ENCODE results near the gene CASS4. TPM values are rescaled to one million over a fixed set of nuclear protein-coding genes. Genes with fewer than 3 reads are reported as not detected.

Gene CASS4
- total RNA-seq, 1 experiment from 2014 or later: 0.17 TPM

DNA sequence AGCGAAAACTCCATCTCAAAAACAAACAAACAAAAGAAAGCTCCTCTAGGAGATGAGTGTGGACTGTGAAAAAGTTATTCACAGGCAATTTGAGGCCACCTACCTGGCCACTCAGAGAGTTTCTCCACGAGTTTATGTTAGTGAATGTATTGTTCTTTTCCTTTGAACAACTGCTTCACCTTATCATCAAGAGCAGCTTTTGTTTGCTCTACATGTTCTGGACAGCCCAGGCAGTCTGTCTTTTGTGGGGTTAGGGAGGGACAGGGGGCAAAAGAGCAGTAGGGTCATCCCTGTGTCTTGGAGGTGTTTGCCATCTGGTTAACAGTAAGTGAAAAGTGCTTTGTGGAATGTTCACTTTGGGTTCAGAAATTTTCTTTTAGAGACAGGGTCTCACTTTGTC, 8.0 kb downstream of the CASS4 start:
- Histone ChIP-seq H3K9ac (ENCODE audit: low read length) (no peak overlapping the region), H3K4me3 (replicated peaks in 1 of 2; ENCODE audit: low read depth in 1 of 2, low read length in 2 of 2) (no peak overlapping the region), H3K27me3 (ENCODE audit: insufficient read depth, low read length) (no peaks in the 10 kb centered on the region), H4K20me1 (ENCODE audit: insufficient read depth) (no peaks in the 10 kb centered on the region), H3K4me2 (ENCODE audit: low read length) (no peak overlapping the region), H3K27ac (ENCODE audit: low read depth, low read length) (no peak overlapping the region), H3K4me1 (ENCODE audit: control insufficient read depth in 1 of 2, insufficient read depth in 2 of 2, low read length in 2 of 2) (peaks cover 15 to 21% of the 10 kb centered on the region in 2 experiments), H2AFZ (ENCODE audit: low read depth, low read length, poor library complexity, severe bottlenecking) (no peak overlapping the region), H3K9me2 (ENCODE audit: insufficient read depth) (no peaks in the 10 kb centered on the region), H3K9me3 (ENCODE audit: control insufficient read depth in 1 of 2, insufficient read depth in 1 of 2, low read depth in 1 of 2, low read length in 2 of 2) (no peaks in the 10 kb centered on the region), H3K36me3 (ENCODE audit: control insufficient read depth in 1 of 2, insufficient read depth in 2 of 2, low read length in 2 of 2) (no peaks in the 10 kb centered on the region), H3K79me2 (ENCODE audit: insufficient read depth, low read length) (no peaks in the 10 kb centered on the region)
- intact Hi-C loops (cut with micrococcal nuclease): no loop called here
- ChIA-PET RAD21 (ENCODE audit: low non-redundant PET in 1 of 2, low total read pairs in 2 of 2, uncharacterized antibody in 2 of 2, unreplicated experiment in 2 of 2) (no interaction called here), CTCF (no interaction called here), POLR2A (no interaction called here)
- BruUV-seq (replicated peaks): no TSS peak
- DNase-seq (ENCODE audit: low read depth, low spot score) (no peak), ATAC-seq (no peak)
- TF ChIP-seq EZH2phosphoT487 (IDR thresholded peaks at IDR 0.05; ENCODE audit: borderline replicate concordance): no peak
- no peak for TF ChIP-seq CEBPB (IDR thresholded peaks at IDR 0.05; ENCODE audit: low read depth)
- TF ChIP-seq POLR2A (IDR thresholded peaks at IDR 0.05; ENCODE audit: borderline replicate concordance, extremely low read depth, insufficient read depth, insufficient read length): no peak
- TF ChIP-seq ZFX (IDR thresholded peaks at IDR 0.05): no peak
- no peak for TF ChIP-seq ATF3 (IDR thresholded peaks at IDR 0.05)
- TF ChIP-seq SRF (IDR thresholded peaks at IDR 0.05; ENCODE audit: low read depth): no peak
- TF ChIP-seq ZBTB33 (IDR thresholded peaks at IDR 0.05; ENCODE audit: extremely low read depth, insufficient replicate concordance, low read length): no peak
- TF ChIP-seq YY1 (IDR thresholded peaks at IDR 0.05; ENCODE audit: extremely low read depth, insufficient replicate concordance, low read depth, low read length): no peak
- no peak for TF ChIP-seq CBX3 (IDR thresholded peaks at IDR 0.05; ENCODE audit: low read depth)
- TF ChIP-seq, protein P1, sequence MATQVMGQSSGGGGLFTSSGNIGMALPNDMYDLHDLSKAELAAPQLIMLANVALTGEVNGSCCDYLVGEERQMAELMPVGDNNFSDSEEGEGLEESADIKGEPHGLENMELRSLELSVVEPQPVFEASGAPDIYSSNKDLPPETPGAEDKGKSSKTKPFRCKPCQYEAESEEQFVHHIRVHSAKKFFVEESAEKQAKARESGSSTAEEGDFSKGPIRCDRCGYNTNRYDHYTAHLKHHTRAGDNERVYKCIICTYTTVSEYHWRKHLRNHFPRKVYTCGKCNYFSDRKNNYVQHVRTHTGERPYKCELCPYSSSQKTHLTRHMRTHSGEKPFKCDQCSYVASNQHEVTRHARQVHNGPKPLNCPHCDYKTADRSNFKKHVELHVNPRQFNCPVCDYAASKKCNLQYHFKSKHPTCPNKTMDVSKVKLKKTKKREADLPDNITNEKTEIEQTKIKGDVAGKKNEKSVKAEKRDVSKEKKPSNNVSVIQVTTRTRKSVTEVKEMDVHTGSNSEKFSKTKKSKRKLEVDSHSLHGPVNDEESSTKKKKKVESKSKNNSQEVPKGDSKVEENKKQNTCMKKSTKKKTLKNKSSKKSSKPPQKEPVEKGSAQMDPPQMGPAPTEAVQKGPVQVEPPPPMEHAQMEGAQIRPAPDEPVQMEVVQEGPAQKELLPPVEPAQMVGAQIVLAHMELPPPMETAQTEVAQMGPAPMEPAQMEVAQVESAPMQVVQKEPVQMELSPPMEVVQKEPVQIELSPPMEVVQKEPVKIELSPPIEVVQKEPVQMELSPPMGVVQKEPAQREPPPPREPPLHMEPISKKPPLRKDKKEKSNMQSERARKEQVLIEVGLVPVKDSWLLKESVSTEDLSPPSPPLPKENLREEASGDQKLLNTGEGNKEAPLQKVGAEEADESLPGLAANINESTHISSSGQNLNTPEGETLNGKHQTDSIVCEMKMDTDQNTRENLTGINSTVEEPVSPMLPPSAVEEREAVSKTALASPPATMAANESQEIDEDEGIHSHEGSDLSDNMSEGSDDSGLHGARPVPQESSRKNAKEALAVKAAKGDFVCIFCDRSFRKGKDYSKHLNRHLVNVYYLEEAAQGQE (IDR thresholded peaks at IDR 0.05; ENCODE audit: low read depth): no peak
- no peak for TF ChIP-seq RAD21 (IDR thresholded peaks at IDR 0.05; ENCODE audit: low read depth)
- no peak for TF ChIP-seq TCF7L2 (IDR thresholded peaks at IDR 0.05; ENCODE audit: borderline replicate concordance, extremely low read depth, insufficient read depth, insufficient read length)
- TF ChIP-seq SIN3A (IDR thresholded peaks at IDR 0.05; ENCODE audit: low read depth): no peak
- TF ChIP-seq POLR2AphosphoS5 (IDR thresholded peaks at IDR 0.05; ENCODE audit: low read depth, low read length): no peak
- no peak for TF ChIP-seq EZH2 (IDR thresholded peaks at IDR 0.05)
- no peak for TF ChIP-seq EGR1 (IDR thresholded peaks at IDR 0.05; ENCODE audit: low read depth)
- TF ChIP-seq JUND (IDR thresholded peaks at IDR 0.05): no peak
- no peak for TF ChIP-seq CTCF (IDR thresholded peaks at IDR 0.05 in 2 of 3, conservative IDR thresholded peaks at IDR 0.05 in 1 of 3; ENCODE audit: borderline replicate concordance in 1 of 3, insufficient read depth in 1 of 3, low read depth in 2 of 3, low read length in 2 of 3)

Measured in HCT116 (cell line).